Cardiac muscle cell (in vitro differentiated cells and primary cell): ENCODE data around the gene GLMP. TPM values are rescaled to one million over a fixed set of nuclear protein-coding genes. Genes with fewer than 3 reads are reported as not detected.

Source experiments
- DNase-seq, 2 donors: peaks; one replicate each; pipeline versions ENCODE4 v3.0.0 to v3.0.0-alpha.2; 2010 to 2017; ENCODE audit warnings: low read depth in 1 of 2, low spot score in 1 of 2
- H3K27ac ChIP-seq: fragments of 200-600 bp; sonication (generic); 2 replicates; pipeline ENCODE4 v1.5.1; 2016
- H3K27me3 ChIP-seq: fragments of 200-600 bp; sonication (generic); 2 replicates; pipeline ENCODE4 v1.6.0; 2016; ENCODE audit warnings: control low read depth
- H3K36me3 ChIP-seq: fragments of 200-600 bp; sonication (generic); 2 replicates; pipeline ENCODE4 v1.5.1; 2016; ENCODE audit warnings: control low read depth
- H3K4me1 ChIP-seq: fragments of 200-600 bp; sonication (generic); 2 replicates; pipeline ENCODE4 v1.8.1; 2017; ENCODE audit warnings: low read depth, mild to moderate bottlenecking, mixed run types
- H3K4me3 ChIP-seq: fragments of 200-600 bp; sonication (generic); 2 replicates; pipeline ENCODE4 v1.5.1; 2016; ENCODE audit warnings: mild to moderate bottlenecking
- H3K9me3 ChIP-seq: fragments of 200-600 bp; sonication (generic); 2 replicates; pipeline ENCODE4 v1.5.1; 2017; ENCODE audit warnings: low read depth, mild to moderate bottlenecking, control low read depth
- CTCF ChIP-seq: IDR thresholded peaks from 2 replicates; pipeline ENCODE4 v1.5.1; 2012; ENCODE audit warnings: low read depth, mild to moderate bottlenecking, low read length
- polyA plus RNA-seq: library from polyadenylated mRNA; unstranded; fragments of >200 nt; fragmentation: Nextera tagmentation; extraction: Ambion mirVana; gene quantifications from 2 replicates; pipeline ENCODE4 v1.2.1, GENCODE V29; 2016
- total RNA-seq: library from RNA; depleted of rRNA; stranded (reverse); fragments of >200 nt; gene quantifications from 2 replicates; pipeline ENCODE4 v1.2.3, GENCODE V29; 2016

The GLMP gene
- total and polyA plus RNA-seq, 2 experiments from 2014 or later: 49.0 to 54.9 TPM

DNA sequence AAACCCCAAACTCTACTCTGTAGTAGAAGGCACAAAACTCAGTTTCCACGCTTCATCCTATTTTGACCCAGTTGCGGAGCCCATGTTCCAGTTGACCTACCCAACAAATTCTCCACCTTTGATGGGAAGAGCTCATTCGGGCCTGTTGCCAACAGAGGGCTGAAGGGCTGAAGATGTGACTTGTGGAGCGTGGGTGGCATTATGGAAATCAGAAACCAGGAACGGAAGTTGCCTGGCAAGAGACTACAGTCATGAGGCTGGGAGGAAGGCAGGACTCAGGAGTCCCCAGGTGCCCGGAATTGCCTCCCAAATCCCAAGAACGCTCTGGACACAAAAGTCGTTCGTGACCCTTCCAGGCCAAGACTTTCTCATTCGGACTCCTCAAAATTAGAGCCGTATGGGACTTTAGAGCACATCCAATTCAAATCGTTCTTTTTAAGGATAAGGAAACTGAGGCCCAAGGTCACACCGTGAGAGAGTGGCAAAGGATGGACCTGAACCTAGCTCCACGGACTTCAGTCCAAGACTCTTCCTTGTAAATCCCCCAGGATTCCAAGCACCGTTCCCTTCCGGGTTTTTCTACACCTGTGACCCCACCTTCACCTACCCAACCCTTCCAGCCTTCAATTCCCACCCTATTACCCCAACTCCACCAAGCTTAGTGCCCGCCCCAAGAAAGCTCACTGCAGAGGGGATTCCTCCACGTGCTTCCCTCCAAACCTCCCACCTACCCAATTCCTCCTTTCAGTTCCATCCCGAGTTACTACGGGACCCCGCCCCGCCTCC is 13.6 kb downstream of the GLMP start:
- H3K4me3 ChIP-seq: peak overlapping the region; percentile 59
- TF ChIP-seq CTCF: no peak
- DNase-seq: peak; percentile 12 to 31
- no peaks in the 10 kb centered on the region for H3K27me3 ChIP-seq
- no peaks in the 10 kb centered on the region for H3K9me3 ChIP-seq
- peak overlapping the region; percentile 94 for H3K27ac ChIP-seq
- peaks cover 15% of the 10 kb centered on the region for H3K36me3 ChIP-seq
- peaks cover 19% of the 10 kb centered on the region for H3K4me1 ChIP-seq

- H3K4me3 ChIP-seq: peak overlapping the region; percentile 59
- H3K4me1 ChIP-seq: peaks cover 19% of the 10 kb centered on the region
- peak; percentile 53 to 86 for DNase-seq
- peak overlapping the region; percentile 94 for H3K27ac ChIP-seq
- H3K27me3 ChIP-seq: no peaks in the 10 kb centered on the region
- no peaks in the 10 kb centered on the region for H3K9me3 ChIP-seq
- H3K36me3 ChIP-seq: peaks cover 21% of the 10 kb centered on the region
- TF ChIP-seq CTCF: peak; percentile 17
Observed at GRCh38 chr1:156281281-156281680, 14.2 kb downstream of the GLMP start.

DNA sequence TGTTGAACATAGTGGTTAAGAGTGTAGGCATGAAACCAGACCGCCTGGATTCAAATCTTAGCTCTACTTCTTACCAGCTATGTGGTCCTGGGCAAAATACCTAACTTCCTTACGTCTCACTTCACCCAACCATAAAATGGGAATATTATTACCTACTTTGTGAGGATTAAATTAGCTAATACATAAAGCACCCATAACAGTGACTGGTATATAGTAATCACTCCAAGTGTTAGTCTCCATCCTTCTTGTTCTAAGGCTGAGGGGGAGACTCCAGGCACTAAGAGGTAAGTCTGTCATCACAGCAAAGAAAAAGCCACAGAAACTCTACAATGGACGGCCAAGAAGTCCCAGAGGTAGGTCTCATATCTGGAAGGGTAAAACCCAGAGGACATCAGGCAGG is 15.6 kb downstream of the GLMP start:
- TF ChIP-seq CTCF: no peak
- no peak for DNase-seq
- H3K36me3 ChIP-seq: peaks cover 32% of the 10 kb centered on the region
- no peak overlapping the region for H3K27ac ChIP-seq
- H3K4me3 ChIP-seq: no peak overlapping the region
- no peaks in the 10 kb centered on the region for H3K9me3 ChIP-seq
- H3K4me1 ChIP-seq: peaks cover 19% of the 10 kb centered on the region
- no peaks in the 10 kb centered on the region for H3K27me3 ChIP-seq

- Histone ChIP-seq H3K36me3 (peaks cover 56% of the 10 kb centered on the region), H3K27ac (no peak overlapping the region), H3K4me1 (peaks cover 14% of the 10 kb centered on the region), H3K4me3 (no peak overlapping the region), H3K9me3 (no peaks in the 10 kb centered on the region), H3K27me3 (no peaks in the 10 kb centered on the region)
- peak in 1 of 2 donors; percentile 68 for DNase-seq
- no peak for TF ChIP-seq CTCF
Observed at GRCh38 chr1:156276966-156277381, 18.5 kb downstream of the GLMP start.

GRCh38 chr1:156276532-156276931 is 18.9 kb downstream of the GLMP start:
- H3K4me1 ChIP-seq: peaks cover 10% of the 10 kb centered on the region
- peak in 1 of 2 donors; percentile 49 for DNase-seq
- H3K4me3 ChIP-seq: no peak overlapping the region
- peaks cover 60% of the 10 kb centered on the region for H3K36me3 ChIP-seq
- no peaks in the 10 kb centered on the region for H3K9me3 ChIP-seq
- no peaks in the 10 kb centered on the region for H3K27me3 ChIP-seq
- no peak for TF ChIP-seq CTCF
- no peak overlapping the region for H3K27ac ChIP-seq
